ENCODE results near the gene TIMP2. TPM values are rescaled to one million over a fixed set of nuclear protein-coding genes. Genes with fewer than 3 reads are reported as not detected.

The TIMP2 gene
- total RNA-seq, 1 donor from 2014 or later: 322 TPM

- DNase-seq (ENCODE audit: extremely low read depth, low read depth, low spot score): no peak
Measured at GRCh38 chr17:78819806-78820792, 105.1 kb downstream of the TIMP2 start.

- DNase-seq (ENCODE audit: extremely low read depth, low read depth, low spot score): no peak
Measured at GRCh38 chr17:78819402-78819801, 105.8 kb downstream of the TIMP2 start.

GRCh38 chr17:78818932-78819331 lies 106.3 kb downstream of the TIMP2 start:
- DNase-seq (ENCODE audit: extremely low read depth, low read depth, low spot score): peak; percentile 79

GRCh38 chr17:78818152-78818846 lies 106.9 kb downstream of the TIMP2 start:
- no peak for DNase-seq (ENCODE audit: extremely low read depth, low read depth, low spot score)

- DNase-seq (ENCODE audit: extremely low read depth, low read depth, low spot score): no peak
Measured at GRCh38 chr17:78817123-78817522, 108.1 kb downstream of the TIMP2 start.

GRCh38 chr17:78815696-78816095 lies 109.5 kb downstream of the TIMP2 start:
- no peak for DNase-seq (ENCODE audit: extremely low read depth, low read depth, low spot score)

GRCh38 chr17:78812855-78813254 lies 112.3 kb downstream of the TIMP2 start:
- DNase-seq (ENCODE audit: extremely low read depth, low read depth, low spot score): no peak

- DNase-seq (ENCODE audit: extremely low read depth, low read depth, low spot score): no peak
Measured at GRCh38 chr17:78808163-78808562, 117.0 kb downstream of the TIMP2 start.

- no peak for DNase-seq (ENCODE audit: extremely low read depth, low read depth, low spot score)
Measured at GRCh38 chr17:78806451-78806850, 118.7 kb downstream of the TIMP2 start.

- no peak for DNase-seq (ENCODE audit: extremely low read depth, low read depth, low spot score)
Measured at GRCh38 chr17:78805301-78805700, 119.9 kb downstream of the TIMP2 start.

- no peak for DNase-seq (ENCODE audit: extremely low read depth, low read depth, low spot score)
Measured at GRCh38 chr17:78804777-78805176, 120.4 kb downstream of the TIMP2 start.

GRCh38 chr17:78803186-78803845 lies 121.9 kb downstream of the TIMP2 start:
- DNase-seq (ENCODE audit: extremely low read depth, low read depth, low spot score): no peak

Other genes starting within 250 kb of the TIMP2 start
- 45.6 and 61.6 TPM in 2 replicates for gene CYTH1, start 143.1 kb downstream of the TIMP2 start, total RNA-seq
- gene USP36, start 84.6 kb downstream of the TIMP2 start, total RNA-seq: 34.3 and 41.2 TPM in 2 replicates
- 1.0 and 3.7 TPM in 2 replicates for gene CEP295NL, start 22.2 kb downstream of the TIMP2 start, total RNA-seq
- gene LGALS3BP, start 54.5 kb upstream of the TIMP2 start, total RNA-seq: 107 and 129 TPM in 2 replicates
- gene CANT1, start 84.4 kb upstream of the TIMP2 start, total RNA-seq: 62.4 and 65.3 TPM in 2 replicates
- gene C1QTNF1, start 98.8 kb upstream of the TIMP2 start, total RNA-seq: 5.5 and 7.3 TPM in 2 replicates
- 10.8 and 19.8 TPM in 2 replicates for gene ENGASE, start 149.4 kb upstream of the TIMP2 start, total RNA-seq

All from glomerular endothelial cell (primary cell).